GM18868 (cell line): ENCODE measurements around the gene CTXND1.
"Not testable (repeated sequence)": the region's sequence is repeated elsewhere in the genome, so short reads cannot be mapped to it uniquely, and the experiment has no call there.

Experiments used
- ATAC-seq: cut with Tn5 transposase; IDR thresholded peaks from one replicate; pipeline ENCODE4 v1.9.1; 2021; ENCODE audit warnings: mild to moderate bottlenecking, moderate library complexity; ENCODE audit not compliant: unreplicated experiment

Gene CTXND1

DNA sequence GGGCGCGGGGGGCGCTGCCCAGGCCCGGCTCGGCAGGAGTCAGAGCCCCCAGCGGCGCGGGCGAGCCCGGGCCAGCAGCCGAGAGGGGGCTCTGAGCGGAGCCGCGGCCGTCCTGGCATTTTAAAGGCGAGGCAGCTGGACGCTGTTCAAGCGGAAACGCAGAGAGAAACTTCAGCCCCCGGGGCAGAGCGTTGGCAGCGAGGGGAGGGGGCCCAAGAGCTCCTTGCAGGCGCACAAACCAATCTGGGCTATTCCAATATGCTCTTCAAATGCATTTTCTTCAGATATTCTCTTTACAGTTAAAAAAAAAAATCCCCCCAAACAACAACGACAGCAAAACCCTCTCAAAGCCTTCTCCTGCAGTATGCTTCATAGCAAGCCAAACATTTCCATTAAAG, at the start of gene CTXND1:
CTXND1 (minus strand) TSS at position 93 of the 398 bp plus-strand sequence. CDS start 50,264 bp downstream, outside the sequence.
- ATAC-seq = no peak

DNA sequence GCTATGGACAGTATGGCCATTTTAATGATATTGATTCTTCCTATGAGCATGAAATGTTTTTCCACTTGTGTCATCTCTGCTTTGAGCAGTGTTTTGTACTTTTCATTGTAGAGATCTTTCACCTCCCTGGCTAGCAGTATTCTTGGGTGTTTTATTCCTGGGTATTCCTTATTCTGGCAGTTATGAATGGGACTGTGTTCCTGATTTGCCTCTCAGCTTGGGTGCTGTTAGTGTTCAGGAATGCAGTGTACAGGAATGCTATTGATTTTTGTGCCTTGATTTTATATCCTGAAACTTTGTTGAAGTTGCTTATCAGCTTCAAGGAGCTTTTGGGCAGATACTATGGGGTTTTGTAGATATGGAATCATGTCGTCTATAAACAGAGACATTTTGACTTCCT, 49.5 kb upstream of the CTXND1 start:
- no peak for ATAC-seq

DNA sequence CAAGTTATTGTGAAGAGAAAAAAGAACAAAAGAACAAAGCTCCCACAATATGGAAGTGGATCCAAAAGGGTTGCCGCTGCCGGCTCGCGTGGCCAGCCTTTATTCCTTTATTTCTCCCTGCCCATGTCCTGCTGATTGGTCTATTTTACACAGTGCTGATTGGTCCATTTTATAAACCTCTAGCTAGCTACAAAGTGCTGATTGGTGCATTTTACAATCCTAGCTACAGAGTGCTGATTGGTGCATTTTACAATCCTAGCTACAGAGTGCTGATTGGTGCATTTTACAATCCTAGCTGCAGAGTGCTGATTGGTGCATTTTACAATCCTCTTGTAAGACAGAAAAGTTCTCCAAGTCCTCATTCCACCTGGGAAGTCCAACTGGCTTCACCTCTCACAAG, 43.8 kb upstream of the CTXND1 start:
- not testable (repeated sequence) for ATAC-seq

DNA sequence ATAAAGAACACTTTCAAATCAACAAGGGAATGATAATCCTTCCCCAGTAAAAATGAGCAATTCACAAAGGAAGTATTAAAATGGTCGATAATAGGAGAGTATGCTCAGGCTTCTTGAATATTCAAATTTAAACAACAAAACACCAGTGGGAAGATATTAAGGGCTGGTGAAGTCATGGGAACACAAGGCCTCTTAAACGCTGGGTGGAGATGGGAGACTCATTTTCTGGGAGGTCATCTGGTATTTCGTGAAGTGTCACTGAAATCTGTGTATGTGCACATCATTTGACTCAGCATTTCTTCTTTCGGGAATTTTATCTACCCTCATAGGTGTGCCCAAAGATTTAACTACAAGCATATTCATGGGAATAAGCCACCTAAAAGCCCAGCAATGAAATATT, 40.1 kb upstream of the CTXND1 start:
- no peak for ATAC-seq

DNA sequence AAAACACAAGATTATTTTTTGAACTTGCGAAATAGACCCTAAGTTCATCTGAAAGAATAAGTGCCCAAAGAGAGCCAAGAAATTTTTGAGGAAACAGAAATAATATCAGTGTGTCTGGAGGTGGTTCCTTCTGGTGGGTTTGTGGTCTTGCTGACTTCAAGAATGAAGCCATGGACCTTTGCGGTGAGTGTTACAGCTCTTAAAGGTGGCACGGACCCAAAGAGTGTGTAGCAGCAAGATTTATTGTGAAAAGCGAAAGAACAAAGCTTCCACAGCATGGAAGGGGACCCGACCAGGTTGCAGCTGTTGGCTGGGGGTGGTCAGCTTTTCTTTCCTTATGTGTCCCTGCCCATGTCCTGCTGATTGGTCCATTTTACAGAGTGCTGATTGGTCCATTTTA, 38.9 kb upstream of the CTXND1 start:
- ATAC-seq = not testable (repeated sequence)

DNA sequence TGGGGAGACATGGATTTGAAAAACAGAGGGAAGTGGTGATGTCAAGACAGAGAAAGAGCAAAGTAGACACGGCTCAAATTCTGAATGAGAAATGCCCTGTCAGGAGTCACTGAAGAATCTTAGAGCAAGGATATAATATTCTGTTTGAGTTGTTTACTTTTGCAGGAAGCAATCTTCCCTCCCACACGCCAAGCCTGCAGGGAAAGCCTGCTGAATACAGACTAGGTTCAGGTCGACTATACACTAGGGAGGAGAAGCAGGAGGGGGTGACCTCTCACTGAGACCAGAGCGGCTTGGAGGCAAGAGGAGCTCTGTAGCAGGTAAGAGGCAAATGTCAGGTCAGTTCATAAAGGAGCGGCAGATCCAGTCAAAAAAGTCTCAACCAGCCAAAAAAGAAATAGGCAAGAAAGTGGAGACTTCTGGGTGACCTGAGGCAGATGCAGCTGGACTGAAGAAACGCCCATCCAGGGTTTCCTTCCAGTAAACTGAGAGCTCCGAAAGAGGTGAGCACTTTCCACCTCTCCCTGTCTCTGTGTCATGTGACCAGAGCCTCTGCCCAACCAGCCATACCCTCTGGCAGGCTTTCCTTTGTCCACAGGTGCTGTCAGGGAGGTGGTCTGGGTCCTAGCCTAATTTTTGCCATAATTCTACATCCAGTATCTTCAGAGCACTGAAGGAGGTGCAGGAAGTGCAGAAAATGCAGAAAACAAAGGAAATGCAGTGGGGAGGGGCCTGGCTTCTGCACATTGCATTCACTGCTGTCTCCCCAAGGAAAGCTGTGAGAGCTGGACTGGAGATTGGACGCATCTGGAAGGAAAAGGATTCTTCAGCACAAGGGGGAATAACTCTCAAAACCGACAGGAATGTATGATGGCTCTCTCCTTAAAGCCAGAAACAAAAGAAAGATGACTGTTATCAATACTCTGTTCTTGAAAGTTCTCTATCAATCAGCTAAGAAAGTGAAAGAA, 37.8 kb upstream of the CTXND1 start:
- no peak for ATAC-seq

DNA sequence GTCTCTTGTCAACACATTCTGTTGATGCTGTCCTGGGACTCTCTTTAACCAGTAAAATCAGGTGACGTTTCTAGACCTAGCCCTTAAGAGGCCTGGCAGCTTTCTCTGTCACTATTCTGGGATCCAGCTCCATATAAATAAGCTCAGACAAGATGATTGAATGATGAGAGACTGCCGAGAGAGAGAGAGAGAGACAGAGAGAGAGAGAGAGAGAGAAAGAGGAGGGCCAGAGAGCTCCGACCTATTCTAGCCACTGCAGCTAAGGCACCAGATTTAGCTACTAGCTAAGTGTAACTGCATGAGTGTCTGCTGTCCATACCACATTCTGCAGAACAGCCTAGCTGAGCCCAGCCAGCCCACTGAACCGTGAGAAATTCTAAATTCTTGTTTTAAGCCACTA, 36.1 kb upstream of the CTXND1 start:
- ATAC-seq = no peak

DNA sequence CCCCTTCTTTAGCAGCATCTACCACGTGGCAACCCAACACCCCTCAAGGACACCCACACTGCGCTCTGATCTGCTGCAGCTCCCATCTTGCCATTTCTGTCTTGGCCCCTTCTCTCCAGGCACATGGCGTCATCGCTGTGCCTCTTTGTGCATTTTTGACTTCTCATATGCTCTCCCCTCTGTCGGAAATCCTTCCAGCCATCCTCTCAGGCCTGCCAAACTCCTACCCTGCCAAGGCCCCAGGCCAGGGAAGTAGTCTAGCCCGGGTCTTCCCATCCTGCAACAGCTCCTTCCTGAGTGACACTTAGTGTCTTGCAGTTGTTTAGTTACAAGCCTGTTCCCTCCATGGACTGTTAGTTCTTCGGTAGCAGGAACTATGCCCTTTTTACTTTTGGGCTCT, 34.0 kb upstream of the CTXND1 start:
- no peak for ATAC-seq

DNA sequence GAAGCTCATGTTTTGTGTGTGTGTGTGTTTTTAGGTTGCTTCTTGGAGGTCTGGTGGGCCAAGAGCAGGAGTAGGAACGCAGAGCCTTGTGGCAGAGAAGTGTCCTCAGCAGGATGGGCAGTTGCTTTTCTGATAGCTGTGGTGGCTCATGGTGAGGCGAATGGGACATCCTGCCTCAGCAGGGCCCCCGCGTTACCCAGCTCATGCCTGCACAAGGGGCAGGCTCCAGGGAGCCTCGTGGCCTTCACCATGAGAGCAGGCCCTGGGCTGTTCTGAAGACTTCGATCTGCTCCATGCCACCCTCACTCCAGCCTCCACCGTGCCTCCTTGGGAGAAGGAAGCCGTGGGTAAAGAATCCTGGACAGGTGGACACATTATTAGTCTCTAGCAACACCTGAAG, 33.4 kb upstream of the CTXND1 start:
- no peak for ATAC-seq

DNA sequence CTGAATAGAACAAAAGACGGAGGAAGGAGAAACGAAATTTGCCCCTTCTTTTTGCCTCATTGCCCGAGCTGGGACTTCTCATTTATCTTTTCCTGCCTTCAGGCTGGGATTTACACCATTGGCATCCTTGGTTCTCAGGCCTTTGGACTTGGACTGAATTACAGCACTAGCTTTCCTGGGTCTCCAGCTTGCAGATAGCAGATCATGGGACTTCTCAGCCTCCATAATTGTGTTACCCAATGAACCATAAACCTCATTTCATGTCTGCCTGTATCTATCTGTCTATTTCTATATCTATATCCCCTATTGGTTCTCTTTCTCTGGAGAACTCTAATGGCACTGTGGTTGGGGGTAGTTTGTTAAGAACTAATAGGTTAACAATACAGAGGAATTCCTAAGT, 31.5 kb upstream of the CTXND1 start:
- no peak for ATAC-seq

DNA sequence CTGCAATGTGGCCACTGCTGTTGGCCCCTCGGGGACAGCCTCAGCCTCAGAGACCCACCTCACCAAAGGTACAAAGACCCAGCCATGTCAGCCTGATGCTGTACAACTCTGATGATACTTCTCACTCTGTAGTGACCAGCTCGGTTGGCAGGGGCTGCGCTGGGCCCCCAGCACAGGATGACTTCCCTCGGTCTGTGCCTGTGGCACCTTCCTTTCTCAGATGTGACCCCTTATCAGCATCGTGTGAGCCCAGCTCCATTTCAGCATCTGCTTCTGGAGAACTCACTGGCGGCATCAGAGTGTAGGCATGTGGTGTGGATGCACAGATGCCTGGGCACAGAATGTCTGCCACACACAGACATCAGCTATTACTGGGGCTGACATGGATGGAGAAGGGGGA, 25.1 kb upstream of the CTXND1 start:
- no peak for ATAC-seq

DNA sequence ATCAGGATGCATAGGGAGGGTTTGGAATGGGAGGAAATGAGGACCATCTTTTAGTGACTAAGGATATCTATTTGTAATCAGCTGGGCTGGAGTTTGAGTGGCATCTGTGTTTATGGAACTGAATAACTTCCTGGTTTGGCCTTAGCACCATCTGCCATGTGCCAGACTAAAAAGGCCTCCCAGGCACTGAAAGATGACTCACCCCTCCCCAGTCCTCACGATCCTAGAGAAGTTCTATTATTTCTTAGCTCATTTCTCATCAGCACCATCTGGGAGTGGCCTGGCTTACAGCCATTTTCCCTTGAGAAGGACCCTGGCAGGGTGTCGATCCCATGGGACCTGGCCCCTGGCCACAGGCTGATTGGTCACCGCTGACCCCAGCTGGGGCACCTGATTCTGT, 23.9 kb upstream of the CTXND1 start:
- no peak for ATAC-seq

DNA sequence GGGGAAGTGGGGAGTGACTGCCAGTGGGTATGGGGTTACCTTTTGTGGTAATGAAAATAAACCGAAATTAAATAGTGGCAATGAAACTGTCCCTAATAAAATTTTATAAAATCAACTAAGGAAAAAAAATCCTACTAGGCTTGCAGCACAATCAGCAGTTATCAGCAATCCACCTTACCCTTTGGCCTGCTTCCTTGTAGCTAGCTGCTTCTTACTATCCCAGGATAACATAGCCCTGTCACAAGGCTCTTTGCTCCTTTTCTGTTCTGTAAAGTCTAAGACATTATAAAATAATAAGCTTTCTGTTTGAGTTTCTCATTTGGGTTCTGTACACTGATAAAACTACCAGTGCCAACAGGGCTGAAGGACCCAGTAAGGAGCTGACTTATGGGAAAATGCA, 23.0 kb upstream of the CTXND1 start:
- ATAC-seq = no peak

DNA sequence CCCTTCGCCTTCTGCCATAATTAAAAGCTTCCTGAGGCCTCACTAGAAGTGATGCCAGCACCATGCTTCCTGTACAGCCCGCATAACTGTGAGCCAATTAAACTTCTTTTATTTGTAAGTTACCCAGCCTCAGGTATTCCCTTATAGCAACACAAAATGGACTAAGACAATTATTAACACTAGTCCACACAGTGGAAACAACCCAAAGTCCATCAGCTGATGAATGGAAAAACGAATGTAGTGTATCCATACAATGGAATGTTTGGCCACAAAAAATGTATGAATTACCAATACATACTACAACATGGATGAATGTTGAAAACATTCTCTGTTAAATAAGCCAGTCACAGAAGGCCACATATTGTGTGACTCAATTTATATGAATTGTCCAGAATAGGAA, 22.5 kb upstream of the CTXND1 start:
- no peak for ATAC-seq

DNA sequence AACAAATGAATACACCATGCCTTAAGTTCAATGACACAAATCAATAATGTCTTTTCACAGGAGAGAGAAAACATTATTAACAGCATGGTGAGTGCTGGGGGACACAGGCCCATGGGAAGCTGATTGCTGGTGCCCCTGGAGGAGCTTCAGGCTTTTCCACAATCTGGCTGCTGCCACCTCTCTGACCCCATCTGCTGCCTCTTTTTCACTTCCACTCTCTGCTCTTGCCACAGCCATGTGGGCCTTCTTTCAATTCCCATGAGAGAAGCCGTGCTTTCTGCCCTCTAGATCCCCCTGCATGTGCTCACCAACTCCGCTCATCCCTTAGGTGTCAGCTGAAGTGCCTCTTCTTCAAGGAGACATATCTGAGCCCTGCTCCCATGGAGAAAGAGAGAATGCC, 21.0 kb upstream of the CTXND1 start:
- ATAC-seq = no peak

DNA sequence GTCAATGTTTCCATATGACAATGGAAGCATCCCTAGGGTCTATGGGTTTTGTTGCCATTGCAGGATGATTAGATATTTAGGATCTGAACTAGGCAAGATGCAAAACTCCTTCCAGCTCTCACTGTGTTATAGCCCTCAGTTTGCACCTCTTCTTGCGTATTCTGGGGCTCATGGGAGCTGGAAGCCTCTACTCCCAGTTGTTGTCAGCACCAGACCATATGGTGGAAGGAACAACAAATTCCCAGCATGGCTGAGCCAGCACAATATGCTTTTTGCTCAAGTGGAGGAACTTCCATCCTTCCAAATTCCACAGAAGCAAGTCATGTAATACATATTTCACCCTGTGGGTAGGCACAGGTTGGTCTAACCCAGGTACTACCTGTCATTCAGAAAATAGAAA, 18.5 kb upstream of the CTXND1 start:
- no peak for ATAC-seq

DNA sequence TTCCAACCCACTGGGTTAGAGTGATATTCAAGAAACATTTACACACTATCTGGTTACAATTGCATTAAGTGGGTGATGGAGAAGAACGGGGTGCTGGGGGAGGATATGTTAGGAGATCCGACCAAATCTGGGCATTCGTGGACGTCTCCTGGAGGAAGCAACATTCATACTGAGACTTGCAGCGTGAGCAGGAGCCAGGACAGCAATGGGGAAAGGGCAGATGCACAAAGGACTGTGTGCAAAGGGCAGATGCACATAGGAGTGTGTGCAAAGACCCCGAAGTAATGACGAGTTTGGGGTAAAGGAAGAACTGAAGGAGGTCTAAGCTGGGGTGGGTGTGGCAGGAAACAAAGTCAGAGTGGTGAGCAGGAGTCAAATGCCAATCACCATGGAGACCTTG, 16.1 kb upstream of the CTXND1 start:
- ATAC-seq = no peak

DNA sequence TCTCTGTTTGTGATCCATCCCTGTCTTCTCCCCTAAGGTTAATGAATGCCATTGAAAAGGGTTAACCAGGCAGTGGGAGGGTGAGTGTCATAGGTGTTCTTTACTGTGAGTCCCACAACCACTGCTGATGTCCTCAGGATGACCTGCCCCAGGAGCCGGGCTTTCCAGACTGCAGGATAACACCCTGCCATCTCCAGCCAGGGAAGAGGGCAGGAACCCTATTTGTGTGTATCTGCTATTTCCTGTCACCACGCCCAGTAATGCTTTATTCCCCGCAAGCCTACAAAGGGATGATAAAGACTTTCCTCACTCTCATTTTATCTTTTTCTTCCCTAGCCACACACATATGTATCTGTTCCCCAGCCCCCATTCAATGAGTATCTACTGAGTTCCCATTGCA, 15.6 kb upstream of the CTXND1 start:
- ATAC-seq = no peak

DNA sequence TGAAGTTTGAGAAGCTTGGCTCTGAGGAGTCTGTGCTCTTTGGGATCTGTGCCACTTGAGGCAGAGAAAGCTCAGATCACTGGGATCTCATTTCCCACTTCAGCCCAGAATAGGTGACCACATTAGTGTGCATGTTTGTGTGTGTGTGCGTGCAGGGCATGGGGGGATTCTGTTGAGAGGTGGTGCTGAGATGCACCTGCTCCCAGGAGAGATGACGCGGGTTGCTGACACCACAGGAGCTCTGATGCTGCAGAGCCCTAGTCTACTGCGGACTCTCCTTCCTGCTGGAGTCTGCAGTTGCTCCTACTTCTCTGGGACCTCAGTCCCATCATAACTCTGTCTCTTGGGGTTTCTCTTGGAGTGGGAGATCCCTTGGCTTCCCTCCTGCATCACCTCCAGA, 14.7 kb upstream of the CTXND1 start:
- no peak for ATAC-seq

DNA sequence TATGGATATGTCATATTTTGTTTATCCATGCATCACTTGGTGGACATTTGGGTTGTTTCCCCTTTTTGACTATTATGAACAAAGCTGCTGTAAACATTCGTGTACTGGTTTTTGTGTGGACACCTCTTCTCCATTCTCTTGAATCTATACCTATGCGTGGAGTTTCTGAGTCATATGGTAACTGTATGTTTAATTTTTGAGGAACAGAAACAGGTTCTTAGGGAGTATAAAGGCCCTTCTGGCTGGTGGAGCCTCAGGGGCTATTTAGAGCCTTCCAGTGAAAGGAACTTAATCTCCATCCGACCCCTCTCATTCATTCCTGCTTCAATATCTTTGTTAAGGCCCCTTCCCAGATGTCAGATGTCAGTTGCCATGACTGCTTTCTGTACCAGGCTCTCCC, 14.1 kb upstream of the CTXND1 start:
- ATAC-seq = no peak

DNA sequence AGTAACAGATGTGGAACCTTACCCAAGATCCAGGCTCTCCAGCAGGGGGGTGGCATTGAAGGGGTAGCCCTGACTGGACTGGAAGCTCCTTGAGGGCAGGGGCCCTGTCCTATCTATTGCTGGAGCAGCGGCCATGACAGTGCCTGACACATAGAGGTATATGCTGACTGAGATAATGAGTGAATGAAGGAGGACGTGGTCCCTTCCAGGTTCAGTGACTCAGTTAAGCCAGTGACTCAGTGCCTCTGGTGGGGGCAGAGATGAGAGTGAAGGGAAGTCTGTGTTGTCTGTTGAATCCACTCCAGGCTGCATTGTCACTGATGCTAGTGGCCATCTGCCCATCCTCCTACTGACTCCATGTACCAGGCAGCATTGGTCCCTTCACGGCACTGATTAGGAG, 13.0 kb upstream of the CTXND1 start:
- ATAC-seq = no peak

DNA sequence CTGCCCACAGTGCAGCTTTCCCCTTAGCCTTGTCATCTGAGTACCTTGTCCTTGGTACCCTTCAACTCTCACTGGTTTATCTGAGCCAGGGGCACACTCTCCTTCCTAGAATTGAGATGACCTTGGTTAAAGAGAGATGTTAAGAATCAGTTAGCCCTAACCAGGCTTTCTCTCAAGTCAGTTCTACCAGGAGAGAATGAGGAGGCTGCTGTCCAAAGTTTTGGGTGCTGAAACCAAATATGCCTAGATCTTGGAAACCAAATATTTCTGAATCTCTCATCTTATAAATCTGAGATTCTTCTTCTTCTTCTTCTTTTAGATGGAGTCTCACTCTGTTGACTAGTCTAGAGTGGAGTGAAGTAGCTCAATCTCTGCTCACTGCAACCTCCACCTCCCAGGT, 12.0 kb upstream of the CTXND1 start:
- ATAC-seq = no peak

DNA sequence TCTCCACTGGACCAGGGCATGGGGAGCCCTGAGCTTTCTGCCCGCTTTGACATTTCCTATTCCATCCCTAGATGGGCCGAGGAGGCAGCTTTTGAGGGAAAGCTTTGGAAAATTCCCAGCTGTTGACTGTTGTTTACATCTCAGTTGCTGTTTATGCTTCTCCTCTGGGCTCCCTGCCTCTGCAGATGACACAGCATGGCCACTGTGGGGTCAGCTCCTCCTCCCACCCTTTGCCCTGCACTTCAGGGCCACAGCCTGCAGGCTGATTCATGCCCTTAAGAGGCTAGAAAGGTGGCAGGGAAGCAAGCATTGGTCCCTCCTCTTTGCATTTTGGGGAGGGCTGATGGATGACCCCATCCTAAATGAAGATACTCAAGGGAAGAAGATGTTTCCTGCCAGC, 8.5 kb upstream of the CTXND1 start:
- ATAC-seq = no peak
